H9 (cell line): ENCODE results near the gene SLX4IP. TPM values are rescaled to one million over a fixed set of nuclear protein-coding genes. Genes with fewer than 3 reads are reported as not detected.

Experiments used
- DNase-seq: peaks from one replicate; pipeline ENCODE4 v3.0.0-alpha.2; 2017
- H2AFZ ChIP-seq: one replicate; pipeline ENCODE4 v1.6.1; 2013; ENCODE audit warnings: mild to moderate bottlenecking, low read length, control low read depth, moderate library complexity
- H2AK5ac ChIP-seq: 2 replicates; pipeline ENCODE4 v1.6.1; 2013; ENCODE audit warnings: low read length, control low read depth, mixed read lengths; ENCODE audit not compliant: insufficient read length
- H2BK120ac ChIP-seq: one replicate; pipeline ENCODE4 v1.6.1; 2013; ENCODE audit warnings: low read depth, mild to moderate bottlenecking, low read length, control low read depth, inconsistent platforms; ENCODE audit not compliant: poor library complexity, severe bottlenecking
- H2BK12ac ChIP-seq: 2 replicates; pipeline ENCODE4 v1.6.1; 2013; ENCODE audit warnings: low read length, control low read depth, mixed read lengths, low read depth; ENCODE audit not compliant: insufficient read length
- H2BK15ac ChIP-seq: 2 replicates; pipeline ENCODE4 v1.6.1; 2013; ENCODE audit warnings: low read depth, low read length, control low read depth
- H2BK20ac ChIP-seq: one replicate; pipeline ENCODE4 v1.6.1; 2013; ENCODE audit warnings: low read depth, mild to moderate bottlenecking, low read length, control low read depth, inconsistent platforms; ENCODE audit not compliant: poor library complexity, severe bottlenecking
- H2BK5ac ChIP-seq: 2 replicates; pipeline ENCODE4 v1.6.1; 2013; ENCODE audit warnings: low read length, control low read depth, mixed read lengths; ENCODE audit not compliant: insufficient read length
- H3K14ac ChIP-seq: 2 replicates; pipeline ENCODE4 v1.6.1; 2013; ENCODE audit warnings: low read length, control low read depth; ENCODE audit not compliant: insufficient read depth
- H3K18ac ChIP-seq: 2 replicates; pipeline ENCODE4 v1.6.1; 2013; ENCODE audit warnings: low read depth, mild to moderate bottlenecking, mixed read lengths, low read length, control low read depth; ENCODE audit not compliant: insufficient read length
- H3K23ac ChIP-seq: 2 replicates; pipeline ENCODE4 v1.6.1; 2013; ENCODE audit warnings: low read length, control low read depth, mixed read lengths, low read depth; ENCODE audit not compliant: insufficient read length
- H3K23me2 ChIP-seq: 2 replicates; pipeline ENCODE4 v1.6.1; 2013; ENCODE audit warnings: low read depth, mild to moderate bottlenecking, mixed read lengths, low read length, control low read depth; ENCODE audit not compliant: insufficient read length, poor library complexity, severe bottlenecking
- H3K27ac ChIP-seq: 2 replicates; pipeline ENCODE4 v1.5.1; 2013; ENCODE audit warnings: low read length, control low read depth, mixed read lengths, low read depth; ENCODE audit not compliant: insufficient read length
- H3K27me3 ChIP-seq: 2 replicates; pipeline ENCODE4 v1.6.1; 2013; ENCODE audit warnings: low read length, control low read depth, inconsistent platforms; ENCODE audit not compliant: insufficient read depth
- H3K4ac ChIP-seq: 2 replicates; pipeline ENCODE4 v1.6.1; 2013; ENCODE audit warnings: low read depth, mild to moderate bottlenecking, control low read depth, inconsistent platforms, low read length, moderate library complexity
- H3K4me1 ChIP-seq: 2 replicates; pipeline ENCODE4 v1.6.1; 2013; ENCODE audit warnings: low read length, control low read depth, inconsistent platforms; ENCODE audit not compliant: insufficient read depth
- H3K4me2 ChIP-seq: 2 replicates; pipeline ENCODE4 v1.6.1; 2013; ENCODE audit warnings: low read length, control low read depth, mixed read lengths; ENCODE audit not compliant: insufficient read length, insufficient read depth
- H3K56ac ChIP-seq: 2 replicates; pipeline ENCODE4 v1.6.1; 2013; ENCODE audit warnings: low read depth, mild to moderate bottlenecking, mixed read lengths, low read length, control low read depth; ENCODE audit not compliant: insufficient read length
- H3K79me1 ChIP-seq: 2 replicates; pipeline ENCODE4 v1.6.1; 2013; ENCODE audit warnings: low read depth, mild to moderate bottlenecking, moderate library complexity, low read length, control low read depth, inconsistent platforms; ENCODE audit not compliant: insufficient read depth, poor library complexity, severe bottlenecking
- H3K79me2 ChIP-seq: 2 replicates; pipeline ENCODE4 v1.6.1; 2013; ENCODE audit warnings: low read length, control low read depth, inconsistent platforms; ENCODE audit not compliant: insufficient read depth
- H3K9ac ChIP-seq: 2 replicates; pipeline ENCODE4 v1.6.1; 2013; ENCODE audit warnings: low read length, control low read depth, mixed read lengths; ENCODE audit not compliant: insufficient read length; ENCODE audit errors: extremely low read depth
- H3K9me3 ChIP-seq: one replicate; pipeline ENCODE4 v1.6.1; 2013; ENCODE audit warnings: low read depth, low read length, inconsistent platforms; ENCODE audit not compliant: control insufficient read depth
- H3T11ph ChIP-seq: one replicate; pipeline ENCODE4 v1.6.1; 2013; ENCODE audit warnings: mild to moderate bottlenecking, low read length, control low read depth, inconsistent platforms
- H4K20me1 ChIP-seq: one replicate; pipeline ENCODE4 v1.6.1; 2013; ENCODE audit not compliant: control insufficient read depth, insufficient read length, insufficient read depth
- H4K5ac ChIP-seq: 2 replicates; pipeline ENCODE4 v1.6.1; 2013; ENCODE audit warnings: low read depth, mild to moderate bottlenecking, mixed read lengths, low read length, control low read depth; ENCODE audit not compliant: insufficient read length
- H4K8ac ChIP-seq: replicated peaks from 2 replicates; pipeline ENCODE4 v1.6.1; 2013; ENCODE audit warnings: low read length, control low read depth, mixed read lengths, low read depth; ENCODE audit not compliant: insufficient read length
- H4K91ac ChIP-seq: 2 replicates; pipeline ENCODE4 v1.6.1; 2013; ENCODE audit warnings: low read depth, mild to moderate bottlenecking, moderate library complexity, mixed read lengths, low read length, control low read depth; ENCODE audit not compliant: insufficient read length
- H3K27ac Mint-ChIP-seq, 3 experiments: 2 replicates in 2 of 3; 3 replicates in 1 of 3; pipeline ENCODE4 v1.8.0; 2020 to 2021; ENCODE audit warnings: mixed read lengths in 3 of 3, mild to moderate bottlenecking in 1 of 3, moderate library complexity in 1 of 3
- H3K27me3 Mint-ChIP-seq: 2 replicates; pipeline ENCODE4 v1.8.0; 2021; ENCODE audit warnings: low read depth, mild to moderate bottlenecking, moderate library complexity, mixed read lengths
- H3K36me3 Mint-ChIP-seq, 3 experiments: 2 replicates in 2 of 3; 3 replicates in 1 of 3; pipeline ENCODE4 v1.8.0; 2020 to 2021; ENCODE audit warnings: low read depth in 3 of 3, mixed read lengths in 3 of 3; ENCODE audit not compliant: insufficient read depth in 1 of 3
- H3K4me1 Mint-ChIP-seq, 2 experiments: 2 replicates each; pipeline ENCODE4 v1.8.0; 2020; ENCODE audit warnings: mixed read lengths in 2 of 2
- H3K4me3 Mint-ChIP-seq, 2 experiments: 2 replicates in 1 of 2; 3 replicates in 1 of 2; pipeline ENCODE4 v1.8.0; 2020 to 2021; ENCODE audit warnings: mild to moderate bottlenecking in 2 of 2, mixed read lengths in 2 of 2, moderate library complexity in 1 of 2
- H3K9me3 Mint-ChIP-seq, 2 experiments: 2 replicates in 1 of 2; 3 replicates in 1 of 2; pipeline ENCODE4 v1.8.0; 2020; ENCODE audit warnings: mild to moderate bottlenecking in 2 of 2, mixed read lengths in 2 of 2, moderate library complexity in 1 of 2
- CTCF ChIP-seq: fragments of 200-600 bp; sonication (generic); conservative IDR thresholded peaks from 3 replicates; pipeline ENCODE4 v1.8.0; 2021; ENCODE audit warnings: antibody characterized with exemption, mild to moderate bottlenecking
- WGBS: extraction: QIAGEN DNeasy Blood & Tissue Kit; methylation state at CpG from one replicate; pipeline ENCODE4 v1.1.7; 2013; ENCODE audit warnings: missing lambda C conversion rate, low lambda C conversion rate, mixed read lengths; ENCODE audit not compliant: insufficient read length; ENCODE audit errors: extremely low coverage; 5-methylcytosine and 5-hydroxymethylcytosine counted together
- total RNA-seq: library from RNA; stranded (reverse); gene quantifications from 2 replicates; pipeline ENCODE4 v1.2.1, GENCODE V29; 2021

Gene SLX4IP
- total RNA-seq, 1 experiment from 2014 or later = 7.9 TPM

- Histone ChIP-seq H2BK120ac (no peak overlapping the region), H3K14ac (no peak overlapping the region), H3K79me2 (no peaks in the 10 kb centered on the region), H3T11ph (no peak overlapping the region), H2AK5ac (no peak overlapping the region), H4K20me1 (no peaks in the 10 kb centered on the region), H3K23me2 (no peaks in the 10 kb centered on the region), H3K9me3 (no peaks in the 10 kb centered on the region), H3K27ac (no peak overlapping the region), H3K27me3 (no peaks in the 10 kb centered on the region), H2AFZ (no peak overlapping the region), H3K79me1 (no peaks in the 10 kb centered on the region), H4K91ac (no peak overlapping the region), H3K4me2 (no peak overlapping the region), H2BK20ac (no peak overlapping the region), H3K4me1 (peaks cover 9% of the 10 kb centered on the region; the same call in 1 of the 2 replicates), H2BK15ac (no peak overlapping the region), H3K9ac (no peak overlapping the region), H3K18ac (no peak overlapping the region), H4K5ac (no peak overlapping the region), H3K4ac (no peak overlapping the region), H2BK12ac (no peak overlapping the region), H4K8ac (no peak overlapping the region), H3K23ac (no peak overlapping the region), H2BK5ac (no peak overlapping the region), H3K56ac (no peak overlapping the region)
- H3K4me3 Mint-ChIP-seq = no peak overlapping the region
- H3K27ac Mint-ChIP-seq = no peak overlapping the region
- DNase-seq = peak; percentile 12
- H3K36me3 Mint-ChIP-seq = peaks cover 0 to 5% (median 5%) of the 10 kb centered on the region in 3 experiments; a peak in 6 of 7 replicates
- H3K9me3 Mint-ChIP-seq = no peaks in the 10 kb centered on the region
- H3K27me3 Mint-ChIP-seq = no peaks in the 10 kb centered on the region; the same call in 1 of the 2 replicates
- no peak for TF ChIP-seq CTCF
- H3K4me1 Mint-ChIP-seq = peaks cover 46 to 48% of the 10 kb centered on the region in 2 experiments
- WGBS = no CpG with 5 or more reads among the region's 3 CpGs
Measured at GRCh38 chr20:10626896-10627295, 191.8 kb downstream of the SLX4IP start.
